GM11168 (cell line): ENCODE data around the gene RBMS1.

Experiments
- in situ Hi-C: fragments of 300-500 bp; cut with MboI; formaldehyde crosslinking; loops from one replicate; pipeline ENCODE4 v1.12.0; 2022; ENCODE audit warnings: low sequenced_read_pairs; ENCODE audit not compliant: unreplicated experiment

RBMS1 gene

DNA sequence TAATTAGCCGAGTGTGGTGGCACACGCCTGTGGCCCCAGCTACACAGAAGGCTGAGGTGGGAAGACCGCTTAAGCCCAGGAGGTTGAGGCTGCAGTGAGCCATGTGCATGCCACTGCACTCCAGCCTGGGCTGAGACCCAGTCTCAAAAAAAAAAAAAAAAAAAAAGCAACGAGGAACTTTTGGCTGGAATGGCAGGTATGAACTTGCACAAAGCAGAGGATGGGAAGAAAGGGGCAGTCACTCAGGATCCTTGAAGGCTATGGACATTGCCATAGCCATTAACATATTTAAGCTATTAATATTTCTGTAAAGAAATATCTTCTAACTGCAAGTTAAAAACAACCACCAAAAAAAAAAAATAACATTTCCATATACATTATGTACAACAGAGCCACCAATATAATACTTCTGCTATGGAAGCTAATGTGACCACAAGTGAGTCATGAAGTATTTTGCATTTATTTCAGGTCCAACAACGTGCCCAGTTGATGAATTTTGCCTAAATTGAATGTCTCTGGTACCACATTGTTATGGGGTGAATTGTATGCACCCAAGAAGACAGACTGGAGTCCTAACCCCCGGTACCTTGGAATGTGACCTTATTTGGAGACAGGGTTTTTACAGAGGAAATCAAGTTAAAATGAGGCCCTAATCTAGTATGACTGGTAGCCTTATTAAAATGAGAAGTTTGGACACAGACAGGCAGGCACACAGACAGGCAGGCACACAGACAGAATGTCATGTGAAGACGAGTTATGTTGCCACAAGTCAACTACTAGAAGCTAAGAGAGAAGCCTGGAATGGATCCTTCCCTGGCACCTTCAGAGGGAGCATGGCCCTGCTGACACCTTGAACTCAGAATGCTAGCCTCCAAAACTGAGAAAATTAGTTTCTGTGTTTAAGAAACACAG lies 102.8 kb downstream of the RBMS1 start:
- in situ Hi-C loops: no loop called here

DNA sequence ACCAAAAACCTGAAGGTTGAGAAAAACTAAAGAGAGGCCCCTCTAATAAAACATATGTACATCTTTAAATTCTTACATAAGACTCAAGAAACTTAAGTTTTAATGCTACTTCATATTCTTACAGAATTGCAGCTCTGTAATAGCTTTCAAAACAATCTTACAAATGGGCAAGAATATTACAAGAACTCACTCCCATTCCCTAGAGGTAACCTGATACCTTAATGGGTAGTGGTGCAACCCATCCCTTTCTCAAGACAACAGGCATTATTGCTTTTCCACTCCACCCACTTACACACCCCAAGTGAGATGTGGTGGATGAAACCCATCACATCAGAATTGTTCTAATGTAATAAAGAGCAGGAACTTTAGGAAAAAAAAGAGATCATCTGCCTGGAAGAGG lies 103.7 kb downstream of the RBMS1 start:
- in situ Hi-C loops: no loop called here

DNA sequence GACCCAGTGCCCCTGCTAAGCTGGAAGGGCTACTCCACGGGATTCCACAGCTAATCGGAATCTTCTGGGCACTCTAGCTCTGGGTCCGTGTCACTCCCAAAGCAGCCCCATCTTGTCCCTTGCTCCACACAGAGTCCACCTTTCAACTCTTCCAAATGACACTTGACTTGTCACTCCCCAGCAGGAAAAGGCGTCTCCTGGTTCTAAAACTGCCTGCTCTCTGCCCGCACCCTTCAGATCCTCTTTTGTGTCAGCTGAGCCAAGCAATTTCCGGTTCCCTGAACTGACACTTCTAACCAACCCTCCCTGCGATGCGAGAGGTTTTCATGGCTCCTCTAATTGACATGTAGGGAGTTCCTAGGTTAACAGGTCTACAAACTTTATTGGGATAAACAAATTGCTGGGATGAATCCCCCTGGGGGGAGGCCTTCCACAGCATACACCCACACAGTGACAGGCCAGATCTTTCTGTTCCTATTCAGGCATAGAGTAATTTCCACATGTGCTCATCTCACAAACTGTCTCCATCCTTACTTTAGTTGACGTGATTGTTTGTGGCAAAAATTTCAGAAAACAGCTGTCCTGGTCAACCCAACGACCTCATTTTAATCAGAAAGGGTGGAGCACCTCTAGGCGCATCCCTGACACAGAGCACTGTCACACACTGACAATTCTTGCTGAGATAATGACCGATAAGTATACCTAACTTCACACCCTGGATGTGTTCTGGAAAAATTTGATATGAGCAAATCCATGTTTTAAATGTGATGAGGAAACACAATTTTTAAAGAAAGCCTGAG lies 104.9 kb downstream of the RBMS1 start:
- in situ Hi-C loops: no loop called here

DNA sequence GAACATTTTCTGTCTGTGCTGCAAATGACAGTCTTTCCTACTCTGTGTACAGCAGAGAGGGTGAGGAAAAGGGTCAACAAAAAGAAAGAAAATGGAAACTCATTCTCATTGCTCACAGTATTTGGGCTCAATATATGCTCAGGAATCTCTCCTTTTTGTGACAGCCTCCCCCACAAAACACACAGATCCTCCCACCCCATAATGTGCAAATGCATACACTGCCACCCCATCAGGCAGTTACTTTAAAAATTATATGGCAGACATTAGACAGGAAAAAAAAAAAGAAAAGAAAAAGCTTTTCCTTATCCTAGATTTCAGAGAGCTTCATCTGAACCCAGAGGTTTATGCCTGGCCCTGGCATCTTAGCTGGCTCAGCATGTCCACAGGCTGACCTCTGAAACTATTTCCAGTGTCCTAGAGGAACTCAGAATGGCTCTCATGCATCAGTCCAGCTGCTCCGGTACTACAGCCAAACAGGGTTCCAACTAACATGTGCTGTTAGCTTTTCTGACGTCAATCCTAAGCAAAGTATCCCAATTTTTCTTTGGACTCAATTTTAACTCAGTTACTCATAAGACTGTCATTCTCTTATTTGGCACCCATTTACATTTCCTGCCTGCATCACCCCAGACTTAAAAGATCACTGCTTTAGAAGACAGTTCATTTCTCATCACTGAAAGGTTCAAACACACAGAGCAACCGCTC lies 105.9 kb downstream of the RBMS1 start:
- in situ Hi-C loops: no loop called here

DNA sequence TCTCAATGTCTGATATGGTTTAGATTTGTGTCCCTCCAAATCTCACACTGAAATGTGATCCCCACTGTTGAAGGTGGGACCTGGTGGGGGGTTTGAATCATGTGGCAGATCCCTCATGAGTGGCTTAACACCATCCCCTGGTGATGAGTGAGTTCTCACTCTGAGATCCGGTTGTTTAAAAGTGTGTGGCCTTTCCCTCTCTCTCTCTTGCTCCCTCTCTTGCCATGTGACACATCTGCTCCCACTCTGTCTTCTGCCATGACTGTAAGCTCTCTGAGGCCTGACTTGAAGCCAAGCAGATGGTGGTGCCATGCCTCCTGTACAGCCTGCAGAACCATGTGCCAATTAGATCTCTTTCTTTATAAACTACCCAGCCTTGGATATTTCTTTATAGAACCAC lies 108.8 kb downstream of the RBMS1 start:
- in situ Hi-C loops: no loop called here

DNA sequence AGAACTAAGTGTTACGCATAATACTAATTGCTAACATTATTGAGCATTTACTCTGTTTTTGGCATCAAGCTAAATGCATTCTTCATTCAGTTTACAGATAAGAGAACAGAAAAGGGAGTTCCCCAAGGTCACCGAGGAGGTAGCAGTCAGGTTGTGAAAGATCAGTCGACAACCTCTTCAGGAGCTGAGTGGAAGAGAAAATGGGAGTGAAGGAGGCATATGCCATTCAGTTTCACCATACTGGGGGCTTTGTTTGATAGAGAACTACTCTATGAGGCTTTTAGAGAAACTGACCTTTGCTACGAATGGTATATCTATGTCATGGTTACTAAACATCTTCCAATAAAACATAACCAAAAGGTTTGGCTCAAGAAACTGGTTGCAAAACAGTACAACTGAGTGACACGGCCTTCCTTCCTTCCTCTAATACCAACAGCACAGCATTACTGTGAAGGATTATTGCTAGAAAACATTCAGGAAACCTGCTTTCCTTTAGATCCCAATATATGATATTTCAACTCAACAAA lies 112.1 kb downstream of the RBMS1 start:
- in situ Hi-C loops: no loop called here

DNA sequence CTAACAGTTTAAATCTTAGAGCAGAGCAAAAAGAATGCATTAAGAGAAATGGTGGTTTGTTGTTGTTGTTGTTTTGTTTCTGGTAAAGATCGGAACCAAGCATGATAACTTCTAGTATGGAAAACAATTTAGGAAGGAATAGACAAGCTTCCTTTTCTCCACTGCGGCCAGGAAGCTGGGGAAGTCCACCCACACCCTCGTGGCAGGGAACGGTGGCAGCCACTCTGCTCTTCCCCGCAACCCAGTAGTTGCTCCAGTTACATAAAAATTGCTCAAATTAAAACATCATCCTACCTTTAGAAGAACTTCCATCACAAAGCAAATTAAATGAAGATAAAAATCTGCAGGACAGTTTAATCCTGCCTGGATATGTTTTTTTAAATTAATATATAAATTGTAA lies 113.0 kb downstream of the RBMS1 start:
- in situ Hi-C loops: no loop called here

DNA sequence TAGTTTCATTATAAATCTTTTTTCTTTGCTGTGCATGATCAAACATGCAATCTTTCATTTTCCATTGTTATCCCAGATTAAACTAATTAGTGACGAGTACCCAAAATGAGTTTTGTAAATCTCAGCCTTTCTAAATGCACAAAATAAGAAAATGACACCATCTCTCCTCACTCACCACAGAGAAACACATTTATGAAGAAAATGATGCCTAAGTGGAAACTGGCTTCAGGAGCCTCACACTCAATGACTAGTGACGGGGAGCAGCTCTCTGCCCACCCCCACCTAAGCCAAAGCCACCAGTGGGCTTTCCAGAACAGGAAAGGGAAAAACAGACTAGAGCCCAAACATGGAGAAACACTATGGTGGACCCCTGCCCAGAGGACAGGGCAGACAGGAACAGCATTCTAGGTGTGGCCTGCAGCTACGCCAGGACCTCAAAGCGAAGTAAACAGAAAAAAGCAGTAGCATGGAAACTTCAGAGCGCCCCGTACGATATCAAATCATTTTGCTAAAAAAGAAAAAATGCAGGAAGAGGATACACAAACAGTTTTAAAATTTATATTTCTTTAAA lies 113.5 kb downstream of the RBMS1 start:
- in situ Hi-C loops: no loop called here

DNA sequence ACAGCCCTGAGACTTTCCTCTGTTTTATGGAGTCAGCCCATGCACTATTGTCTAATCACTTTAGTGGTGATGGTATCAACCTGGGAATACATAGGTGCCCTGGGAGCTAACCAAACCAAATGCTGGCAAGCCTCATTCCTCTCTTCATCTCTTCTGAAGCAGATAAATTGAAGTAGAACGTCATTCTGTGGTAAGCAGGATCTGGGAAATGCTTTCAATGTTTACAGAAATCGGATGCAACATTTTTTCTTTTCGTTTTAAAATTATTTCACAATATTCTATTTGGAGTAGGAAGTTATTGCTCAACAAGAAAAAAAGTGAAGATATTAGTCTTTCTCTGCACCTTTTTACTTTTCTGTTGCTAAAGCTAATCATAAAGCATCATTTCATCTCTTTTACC lies 114.2 kb downstream of the RBMS1 start:
- in situ Hi-C loops: no loop called here

DNA sequence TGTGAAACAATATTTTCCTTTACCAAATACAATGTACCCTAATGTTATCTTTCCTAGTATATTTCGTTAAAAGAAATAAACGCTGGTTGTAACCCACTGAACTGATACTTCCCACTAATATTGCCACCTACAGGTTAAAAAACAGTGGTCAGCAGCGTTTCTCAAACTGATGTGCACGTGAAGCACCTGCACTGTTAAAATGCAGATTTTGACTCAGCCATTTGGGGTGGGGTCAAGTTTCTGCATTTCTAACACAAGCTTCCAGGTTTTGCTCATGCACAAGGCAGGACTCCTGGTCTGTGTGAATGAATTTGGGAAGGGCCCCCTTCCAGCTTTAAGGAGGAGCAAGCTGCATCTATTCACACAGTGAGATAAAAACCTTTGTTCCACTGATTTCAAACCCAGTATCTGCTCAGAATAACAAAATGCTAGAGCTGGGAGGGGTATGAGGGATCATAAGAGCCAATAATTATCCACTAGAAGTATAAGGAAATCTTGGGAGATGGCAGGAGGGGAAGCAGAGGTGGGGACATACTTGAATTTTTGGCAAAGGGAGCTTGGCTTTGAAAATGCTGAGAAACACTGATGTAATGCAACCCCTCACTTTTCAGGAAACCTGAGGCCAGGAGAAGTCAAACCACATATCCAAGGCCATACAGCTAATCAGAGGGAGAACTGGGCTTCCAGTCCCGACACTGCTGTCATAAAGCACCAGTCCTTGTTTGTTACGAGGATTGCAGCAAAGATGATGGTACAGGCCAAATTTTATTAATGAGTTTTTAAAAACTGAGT lies 116.2 kb downstream of the RBMS1 start:
- in situ Hi-C loops: no loop called here

DNA sequence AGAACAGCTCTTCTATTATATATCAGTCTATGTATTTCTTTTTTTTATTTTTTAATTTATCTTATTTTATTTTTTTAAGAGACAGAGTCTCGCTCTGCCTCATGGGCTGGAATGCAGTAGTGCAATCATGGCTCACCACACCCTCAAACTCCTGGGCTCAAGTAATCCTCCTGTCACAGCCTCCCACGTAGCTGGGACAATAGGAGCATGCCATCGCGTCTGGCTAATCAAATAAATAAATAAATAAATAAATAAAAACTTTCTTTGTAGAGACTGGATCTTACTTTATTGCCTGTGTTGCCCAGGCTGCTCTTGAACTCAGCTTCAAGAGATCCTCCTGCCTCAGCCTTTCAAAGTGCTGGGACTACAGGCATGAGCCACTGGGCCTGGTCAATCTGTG lies 117.0 kb downstream of the RBMS1 start:
- in situ Hi-C loops: no loop called here

DNA sequence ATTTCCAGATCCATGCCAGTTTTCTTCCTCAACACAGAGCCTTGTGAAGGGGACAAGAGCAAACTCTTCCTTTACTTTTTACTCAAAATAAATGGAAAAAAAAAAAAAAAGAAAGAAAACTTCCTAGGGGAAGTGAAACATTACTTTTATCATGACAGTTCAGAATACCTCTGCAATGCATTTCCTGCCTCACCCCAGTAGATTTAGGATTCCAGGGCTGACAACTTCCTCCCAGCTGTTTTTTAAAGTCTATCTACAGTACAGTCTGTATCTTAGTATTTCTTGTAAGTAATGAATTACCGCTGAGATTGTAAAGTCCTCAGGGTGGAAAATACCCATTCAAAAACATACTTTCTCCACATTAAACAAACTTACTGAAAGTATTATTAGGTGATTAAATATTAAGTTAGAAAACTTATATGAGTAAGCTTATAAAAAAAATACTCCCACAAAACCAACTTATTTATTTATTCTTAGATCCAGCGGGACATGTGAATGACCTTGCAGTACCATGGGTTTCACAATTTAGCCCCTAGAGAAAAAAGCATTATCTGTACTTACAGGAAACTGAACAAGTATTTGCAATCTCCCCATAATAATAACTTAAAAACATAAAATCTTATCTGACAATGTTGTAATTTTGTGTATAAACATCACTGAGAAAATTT lies 117.7 kb downstream of the RBMS1 start:
- in situ Hi-C loops: no loop called here

DNA sequence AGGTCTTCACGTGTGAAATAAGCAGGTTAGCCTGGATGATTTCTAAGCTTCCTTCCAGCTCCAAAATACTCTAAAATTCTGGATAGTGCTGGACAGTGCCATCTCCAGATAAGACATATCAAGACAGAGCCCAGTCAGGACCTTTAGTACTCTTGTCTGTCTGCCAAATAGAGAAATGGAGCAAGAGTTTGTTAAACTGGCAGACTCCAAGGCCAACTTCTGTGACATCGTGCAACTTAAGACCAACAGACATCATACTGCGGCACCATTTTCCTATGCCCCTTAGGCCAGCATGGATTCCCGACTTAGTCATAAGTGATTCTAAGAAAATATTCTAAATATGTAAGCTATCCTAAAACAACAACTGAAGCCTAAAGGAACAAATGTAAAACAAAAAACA lies 118.6 kb downstream of the RBMS1 start:
- in situ Hi-C loops: no loop called here

DNA sequence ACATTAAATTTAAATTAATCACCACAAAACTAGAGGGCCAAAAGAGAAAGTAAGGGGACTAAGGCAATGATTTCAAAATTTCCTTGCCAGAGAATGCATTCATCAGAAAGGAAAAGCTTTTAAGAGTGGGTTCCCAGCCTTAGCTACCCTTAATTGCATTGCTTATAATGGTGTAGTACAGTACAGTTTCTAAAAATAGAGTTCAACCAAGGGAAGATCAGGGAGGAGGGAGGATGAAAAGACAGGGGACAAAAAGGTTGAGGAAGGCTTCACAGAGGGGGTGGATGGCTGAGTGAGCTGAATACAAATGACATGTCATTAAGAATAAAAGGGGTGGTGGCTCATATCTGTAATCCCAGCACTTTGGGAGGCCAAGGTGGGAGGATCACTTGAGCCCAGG lies 119.9 kb downstream of the RBMS1 start:
- in situ Hi-C loops: no loop called here

DNA sequence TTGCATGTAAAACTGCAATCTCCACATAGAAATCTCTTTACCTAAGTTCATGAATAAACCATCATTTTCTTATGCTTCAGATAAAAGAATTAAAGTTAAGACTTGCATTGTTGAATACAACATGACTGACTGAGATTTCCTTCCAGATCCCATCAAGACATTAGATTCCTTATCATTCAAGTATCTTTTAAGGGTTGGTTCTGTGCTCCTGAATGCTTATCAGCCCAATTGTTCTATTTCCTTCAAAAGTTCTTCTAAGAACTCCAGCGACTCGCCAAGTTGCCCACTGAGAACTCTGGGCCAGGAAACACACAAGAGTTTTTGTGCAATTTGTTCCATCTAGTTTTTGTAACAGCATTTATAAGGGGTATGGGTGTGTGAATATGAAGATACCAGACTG lies 120.3 kb downstream of the RBMS1 start:
- in situ Hi-C loops: no loop called here

DNA sequence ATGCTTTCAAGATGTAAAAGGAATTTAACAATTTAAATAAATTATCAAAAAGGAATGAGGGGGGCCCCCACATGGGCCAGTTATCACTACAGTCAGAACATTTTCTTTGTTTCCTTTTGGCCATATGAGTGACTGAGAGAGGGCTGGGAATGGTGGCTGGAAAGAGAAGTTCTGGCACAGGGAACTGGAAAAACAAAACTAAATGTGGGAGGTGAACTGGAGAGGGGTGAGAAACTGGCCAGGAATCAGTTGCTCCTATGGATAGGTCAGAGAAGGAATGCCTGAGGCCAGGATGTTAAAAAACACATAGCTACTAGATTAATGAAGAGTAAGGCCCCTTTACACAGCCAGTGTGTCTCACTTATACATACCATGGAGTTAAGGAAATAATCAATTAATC lies 121.0 kb downstream of the RBMS1 start:
- in situ Hi-C loops: no loop called here

DNA sequence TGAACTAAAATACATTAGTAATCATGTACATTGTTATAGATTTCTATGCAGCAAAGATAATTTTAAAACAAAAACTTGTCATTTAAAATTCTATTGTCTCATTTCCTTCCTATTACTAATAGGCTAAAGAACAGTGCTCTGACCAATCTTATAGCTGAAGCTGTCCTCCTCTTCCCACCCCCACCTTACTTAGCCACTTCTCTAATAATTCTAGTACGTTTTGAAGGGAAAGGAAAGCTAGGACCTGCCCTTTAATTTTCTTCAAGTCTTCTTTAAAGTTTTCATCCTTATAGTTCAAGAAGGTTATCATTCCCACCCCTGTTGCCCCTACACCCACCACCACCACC lies 121.6 kb downstream of the RBMS1 start:
- in situ Hi-C loops: no loop called here

DNA sequence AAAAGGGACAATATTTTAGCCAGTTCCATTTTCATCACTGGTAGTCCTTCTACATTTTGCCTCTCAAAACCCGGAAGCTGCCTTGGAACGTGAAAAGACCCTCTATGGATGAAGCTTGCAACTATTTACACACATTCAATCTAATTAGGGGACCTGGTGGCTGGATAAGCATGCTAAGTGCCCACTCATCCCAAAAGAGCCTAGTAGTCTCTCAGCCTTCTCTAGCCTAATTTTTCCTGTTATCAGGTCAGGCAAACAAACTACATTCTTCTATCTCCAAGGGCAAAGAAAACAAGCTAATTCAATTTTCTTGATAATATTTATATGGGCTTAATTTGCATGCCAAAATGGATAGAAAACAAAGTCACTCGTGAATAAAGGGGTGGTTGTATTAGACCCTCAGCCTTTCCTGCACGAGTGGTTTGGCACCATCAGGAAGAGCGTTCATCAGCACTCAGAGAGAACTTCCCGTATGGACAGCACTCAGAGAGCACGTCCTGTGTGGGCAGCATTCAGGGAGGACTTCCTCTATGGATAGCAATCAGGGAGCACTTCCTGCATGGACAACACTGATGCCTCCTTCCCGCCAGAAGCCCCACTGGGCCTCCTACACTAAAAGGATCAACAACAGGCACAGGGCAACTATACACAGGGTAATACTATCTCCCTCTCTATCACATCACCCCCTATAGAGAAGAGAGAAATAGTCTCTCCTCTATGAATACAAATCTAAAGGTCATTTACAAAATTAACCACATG lies 122.2 kb downstream of the RBMS1 start:
- in situ Hi-C loops: no loop called here
